CD4-positive, alpha-beta memory T cell (primary cell): ENCODE results near the gene GPAT3. TPM values are rescaled to one million over a fixed set of nuclear protein-coding genes. Genes with fewer than 3 reads are reported as not detected.
A peak's percentile ranks its signal among the peaks of the same experiment; 100 is the strongest.

Experiments
- CTCF ChIA-PET: fragments of 350-600 bp; sonication (Branson Sonifier 250); formaldehyde crosslinking; loops from one replicate; lab custom pipeline; 2021; ENCODE audit warnings: inconsistent platforms; ENCODE audit not compliant: partially characterized antibody; lab: Charles Lee
- POLR2A ChIA-PET: fragments of 350-600 bp; sonication (Branson Sonifier 250); formaldehyde crosslinking; loops from one replicate; lab custom pipeline; 2021; ENCODE audit not compliant: partially characterized antibody; lab: Charles Lee
- DNase-seq, 5 donors: peaks; one replicate each; pipeline versions ENCODE4 v3.0.0 to v3.0.0-alpha.2; 2020 to 2022; ENCODE audit warnings: mixed read lengths in 1 of 5
- H3K27ac ChIP-seq: one replicate; pipeline ENCODE4 v1.7.0; 2013; ENCODE audit warnings: low read depth, low read length
- H3K27me3 ChIP-seq: 2 replicates; pipeline ENCODE4 v1.7.0; 2013; ENCODE audit warnings: mild to moderate bottlenecking, low read length, moderate library complexity; ENCODE audit not compliant: insufficient read depth
- H3K36me3 ChIP-seq: 2 replicates; pipeline ENCODE4 v1.7.0; 2013; ENCODE audit warnings: mild to moderate bottlenecking, low read length, moderate library complexity; ENCODE audit not compliant: insufficient read depth
- H3K4me1 ChIP-seq: 2 replicates; pipeline ENCODE4 v1.7.0; 2013; ENCODE audit warnings: mild to moderate bottlenecking, low read length, moderate library complexity; ENCODE audit not compliant: insufficient read depth
- H3K4me3 ChIP-seq, 2 donors: one replicate each; pipeline ENCODE4 v1.7.0; 2013; ENCODE audit warnings: low read length in 2 of 2, mild to moderate bottlenecking in 1 of 2
- H3K9me3 ChIP-seq, 2 donors: one replicate each; pipeline ENCODE4 v1.7.0; 2013; ENCODE audit warnings: low read length in 2 of 2, control low read depth in 1 of 2; ENCODE audit not compliant: control insufficient read depth in 1 of 2
- H3K27ac Mint-ChIP-seq, 7 donors: one replicate each; pipeline ENCODE4 v1.8.0; 2020 to 2021; ENCODE audit warnings: mixed read lengths in 7 of 7, mild to moderate bottlenecking in 6 of 7, inconsistent platforms in 3 of 7, moderate library complexity in 3 of 7
- H3K27me3 Mint-ChIP-seq, 2 donors: one replicate each; pipeline ENCODE4 v1.8.0; 2020 to 2021; ENCODE audit warnings: mixed read lengths in 2 of 2
- H3K36me3 Mint-ChIP-seq, 2 donors: one replicate each; pipeline ENCODE4 v1.8.0; 2020 to 2021; ENCODE audit warnings: mixed read lengths in 2 of 2, inconsistent platforms in 1 of 2, mild to moderate bottlenecking in 1 of 2
- H3K4me1 Mint-ChIP-seq, 4 donors: one replicate each; pipeline ENCODE4 v1.8.0; 2020 to 2021; ENCODE audit warnings: mixed read lengths in 4 of 4, mild to moderate bottlenecking in 1 of 4
- H3K4me3 Mint-ChIP-seq, 8 donors: one replicate each; pipeline ENCODE4 v1.8.0; 2020 to 2021; ENCODE audit warnings: mixed read lengths in 8 of 8, mild to moderate bottlenecking in 7 of 8, moderate library complexity in 6 of 8, inconsistent platforms in 3 of 8
- H3K9me3 Mint-ChIP-seq, 8 donors: one replicate each; pipeline ENCODE4 v1.8.0; 2020 to 2021; ENCODE audit warnings: mixed read lengths in 8 of 8, mild to moderate bottlenecking in 5 of 8, inconsistent platforms in 3 of 8, moderate library complexity in 1 of 8
- intact Hi-C: fragments of 100-400 bp; cut with micrococcal nuclease; formaldehyde crosslinking; loops from one replicate; pipeline ENCODE4 v1.15.1; 2023
- polyA plus RNA-seq, 2 donors: library from polyadenylated mRNA; unstranded; fragments of 300-500 nt; fragmentation: Illumina TruSeq; gene quantifications; one replicate each; pipeline ENCODE4 v1.2.3, GENCODE V29; 2021
- total RNA-seq, 2 experiments: library from RNA; stranded (reverse); gene quantifications; one replicate each; pipeline ENCODE4 v1.2.3, GENCODE V29; 2021

GPAT3 gene
- total and polyA plus RNA-seq, 4 experiments from 2014 or later = 7.8 to 13.4 (median 10.2) TPM

DNA sequence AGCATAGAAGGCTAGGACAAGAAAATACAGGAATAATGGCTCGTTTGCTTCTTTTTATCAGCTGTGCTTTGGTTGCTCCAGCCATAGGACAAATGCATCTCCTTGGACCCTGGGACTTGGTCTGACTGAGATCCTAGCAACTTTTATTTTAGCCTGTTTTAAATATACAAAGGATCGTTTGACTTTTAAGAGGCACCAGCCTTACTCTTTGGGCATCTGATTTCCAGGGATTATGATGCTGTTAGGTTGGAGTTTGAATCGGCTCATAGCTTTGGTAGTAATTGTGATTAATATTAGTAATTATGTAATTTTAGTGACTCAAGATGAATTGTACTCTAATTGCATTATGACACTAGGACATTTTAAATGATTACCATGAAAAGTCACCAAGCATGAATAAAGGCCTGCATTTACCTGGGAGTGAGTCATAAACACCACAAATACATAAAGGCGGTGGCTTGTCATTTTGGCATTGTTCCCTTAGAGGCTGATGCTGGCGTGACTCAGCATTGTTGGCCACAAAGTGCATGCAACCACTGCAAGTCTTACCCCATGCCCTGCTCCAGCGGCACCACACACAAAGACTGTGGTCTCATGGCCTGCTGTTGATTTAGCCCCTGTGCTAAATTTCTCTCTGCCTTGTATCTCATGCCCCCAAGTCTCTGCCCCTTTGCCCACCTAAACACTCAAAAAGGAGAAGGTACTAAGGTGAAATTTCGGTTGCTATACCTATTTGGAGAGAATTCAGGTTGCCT lies 12.4 kb downstream of the GPAT3 start:
- H3K4me3 Mint-ChIP-seq = no peak overlapping the region
- intact Hi-C loops = loop anchor here (1.0 kb wide), 2 partner anchors 12 to 63 kb away; partner anchors contain the start of genes ABRAXAS1 and GPAT3

GRCh38 chr4:83552083-83552482 lies 16.2 kb downstream of the GPAT3 start:
- Histone ChIP-seq H3K36me3 (no peaks in the 10 kb centered on the region), H3K9me3 (no peaks in the 10 kb centered on the region), H3K4me1 (peaks cover 8% of the 10 kb centered on the region), H3K27ac (no peak overlapping the region), H3K27me3 (no peaks in the 10 kb centered on the region), H3K4me3 (no peak overlapping the region)
- DNase-seq = no peak
- H3K27me3 Mint-ChIP-seq = no peaks in the 10 kb centered on the region
- no peak overlapping the region for H3K27ac Mint-ChIP-seq
- intact Hi-C loops = no loop called here
- H3K4me3 Mint-ChIP-seq = no peak overlapping the region
- no peaks in the 10 kb centered on the region for H3K9me3 Mint-ChIP-seq
- peaks cover 0 to 14% (median 3%) of the 10 kb centered on the region in 4 donors for H3K4me1 Mint-ChIP-seq
- POLR2A ChIA-PET = no interaction called here
- CTCF ChIA-PET = no interaction called here
- H3K36me3 Mint-ChIP-seq = peaks cover 1 to 5% of the 10 kb centered on the region in 2 donors

More for the DNA sequence above, 12.4 kb downstream of the GPAT3 start:
- no peak overlapping the region for H3K4me3 ChIP-seq
- Mint-ChIP-seq H3K4me1 (peaks cover 0 to 14% (median 3%) of the 10 kb centered on the region in 4 donors), H3K9me3 (no peaks in the 10 kb centered on the region), H3K27ac (peak overlapping the region in 2 of 7 donors; percentile 28 to 70), H3K36me3 (peaks cover 5% of the 10 kb centered on the region in 2 donors), H3K27me3 (no peaks in the 10 kb centered on the region)
- ChIA-PET CTCF (interaction anchor here (0.9 to 1.1 kb wide), 3 partner anchors 17 to 96 kb away, joined by 3 read pairs; no protein-coding TSS in a partner anchor), POLR2A (no interaction called here)
- no peaks in the 10 kb centered on the region for H3K9me3 ChIP-seq
- H3K27ac ChIP-seq = no peak overlapping the region
- H3K27me3 ChIP-seq = no peaks in the 10 kb centered on the region
- no peaks in the 10 kb centered on the region for H3K36me3 ChIP-seq
- DNase-seq = peak; percentile 21 to 78 (median 40)
- H3K4me1 ChIP-seq = peaks cover 8% of the 10 kb centered on the region

DNA sequence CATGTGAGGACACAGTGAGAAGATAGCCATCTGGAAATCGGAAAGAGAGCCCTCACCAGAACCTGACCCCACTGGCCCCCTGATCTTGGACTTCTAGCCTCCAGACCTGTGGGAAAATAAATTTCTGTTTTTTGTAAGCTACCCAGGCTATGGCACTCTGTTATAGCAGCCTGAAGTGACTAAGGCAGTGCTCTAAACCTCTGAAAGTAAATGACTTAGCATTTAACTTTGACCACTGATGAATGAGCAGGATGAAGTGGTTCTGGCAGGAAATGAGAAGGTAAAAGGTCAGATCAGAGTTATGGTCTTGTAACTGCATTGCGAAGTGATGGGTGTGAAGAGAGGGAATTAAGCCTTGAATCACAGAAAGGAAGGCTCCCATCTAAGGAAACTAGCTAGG lies 17.0 kb downstream of the GPAT3 start:
- peak overlapping the region in 1 of 7 donors; percentile 0 for H3K27ac Mint-ChIP-seq
- H3K4me1 Mint-ChIP-seq = peaks cover 3 to 14% (median 4%) of the 10 kb centered on the region in 4 donors
- DNase-seq = no peak
- no peaks in the 10 kb centered on the region for H3K9me3 Mint-ChIP-seq
- intact Hi-C loops = no loop called here
- Histone ChIP-seq H3K36me3 (no peaks in the 10 kb centered on the region), H3K4me3 (no peak overlapping the region), H3K27ac (no peak overlapping the region), H3K4me1 (peaks cover 8% of the 10 kb centered on the region), H3K9me3 (no peaks in the 10 kb centered on the region), H3K27me3 (no peaks in the 10 kb centered on the region)
- H3K36me3 Mint-ChIP-seq = no peaks in the 10 kb centered on the region
- ChIA-PET CTCF (no interaction called here), POLR2A (no interaction called here)
- no peak overlapping the region for H3K4me3 Mint-ChIP-seq
- H3K27me3 Mint-ChIP-seq = no peaks in the 10 kb centered on the region

GRCh38 chr4:83556006-83556707 lies 20.2 kb downstream of the GPAT3 start:
- Mint-ChIP-seq H3K9me3 (no peaks in the 10 kb centered on the region), H3K4me1 (peaks cover 1 to 18% (median 10%) of the 10 kb centered on the region in 4 donors), H3K4me3 (no peak overlapping the region), H3K36me3 (no peaks in the 10 kb centered on the region), H3K27me3 (no peaks in the 10 kb centered on the region), H3K27ac (no peak overlapping the region)
- Histone ChIP-seq H3K4me3 (no peak overlapping the region), H3K36me3 (no peaks in the 10 kb centered on the region), H3K4me1 (no peaks in the 10 kb centered on the region), H3K9me3 (no peaks in the 10 kb centered on the region), H3K27ac (no peak overlapping the region), H3K27me3 (no peaks in the 10 kb centered on the region)
- no peak for DNase-seq
- POLR2A ChIA-PET = no interaction called here
- intact Hi-C loops = no loop called here
- CTCF ChIA-PET = interaction anchor here (1.0 kb wide), 1 partner anchor 89 kb away, joined by 4 read pairs; no protein-coding TSS in a partner anchor

DNA sequence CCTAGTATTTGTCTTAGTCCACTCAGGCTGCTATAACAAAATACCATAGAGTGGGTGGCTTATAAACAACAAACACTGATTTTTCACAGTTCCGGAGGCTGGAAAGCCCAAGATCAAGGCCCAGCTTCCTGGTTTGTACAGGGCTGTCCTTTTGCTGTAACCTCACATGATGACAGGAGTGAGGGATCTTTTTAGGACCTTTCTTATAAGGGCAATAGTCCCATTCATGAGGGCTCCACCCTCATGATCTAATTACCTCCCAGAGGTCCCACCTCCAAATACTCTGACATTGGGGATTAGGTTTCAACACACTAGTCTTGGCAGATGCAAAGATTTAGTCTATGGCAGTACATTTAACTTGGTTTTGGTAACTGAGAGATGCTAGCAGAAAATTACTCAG lies 20.9 kb downstream of the GPAT3 start:
- CTCF ChIA-PET = interaction anchor here (1.0 kb wide), 2 partner anchors 84 to 88 kb away, joined by 3 to 4 read pairs; no protein-coding TSS in a partner anchor

DNA sequence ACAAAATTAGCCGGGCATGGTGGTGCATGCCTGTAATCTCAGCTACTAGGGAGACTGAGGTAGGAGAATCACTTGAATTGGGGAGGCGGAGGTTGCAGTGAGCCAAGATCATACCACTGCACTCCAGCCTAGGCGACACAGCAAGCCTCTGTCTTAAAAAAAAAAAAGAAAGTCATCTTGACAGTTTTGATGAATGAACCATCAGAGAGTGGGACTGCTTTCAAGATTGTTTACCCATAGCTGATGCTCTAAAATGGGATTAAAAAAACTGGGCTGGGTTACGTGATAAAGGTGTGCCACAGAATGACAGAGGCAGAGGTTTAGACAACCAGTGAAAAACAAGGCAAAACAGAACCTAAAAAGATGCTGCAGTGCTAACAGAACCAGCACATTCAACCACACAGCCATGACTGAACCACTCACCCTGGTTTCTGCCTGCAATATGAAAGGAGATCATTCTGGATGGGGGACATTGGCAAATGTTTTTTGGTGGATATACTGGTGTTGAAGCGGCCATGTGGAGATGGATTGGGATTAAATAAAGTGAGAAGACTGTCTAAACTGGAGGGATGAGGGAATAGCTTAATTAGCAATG lies 22.2 kb downstream of the GPAT3 start:
- no peaks in the 10 kb centered on the region for H3K36me3 Mint-ChIP-seq
- H3K9me3 Mint-ChIP-seq = no peaks in the 10 kb centered on the region
- H3K27me3 Mint-ChIP-seq = no peaks in the 10 kb centered on the region
- H3K27ac Mint-ChIP-seq = peak overlapping the region in 2 of 7 donors; percentile 4 to 47
- ChIA-PET CTCF (interaction anchor here (0.7 to 1.0 kb wide), 2 partner anchors 11 to 83 kb away, joined by 3 read pairs; no protein-coding TSS in a partner anchor), POLR2A (no interaction called here)
- Histone ChIP-seq H3K4me1 (no peaks in the 10 kb centered on the region), H3K36me3 (no peaks in the 10 kb centered on the region), H3K27ac (no peak overlapping the region), H3K27me3 (no peaks in the 10 kb centered on the region), H3K4me3 (no peak overlapping the region), H3K9me3 (no peaks in the 10 kb centered on the region)
- H3K4me3 Mint-ChIP-seq = no peak overlapping the region
- DNase-seq = no peak
- intact Hi-C loops = no loop called here
- H3K4me1 Mint-ChIP-seq = peaks cover 1 to 15% (median 13%) of the 10 kb centered on the region in 4 donors

More for the DNA sequence above, 20.9 kb downstream of the GPAT3 start:
- Mint-ChIP-seq H3K27ac (peak overlapping the region in 1 of 7 donors; percentile 24), H3K4me3 (no peak overlapping the region), H3K4me1 (peaks cover 1 to 22% (median 13%) of the 10 kb centered on the region in 4 donors), H3K36me3 (no peaks in the 10 kb centered on the region), H3K27me3 (no peaks in the 10 kb centered on the region), H3K9me3 (no peaks in the 10 kb centered on the region)
- Histone ChIP-seq H3K27me3 (no peaks in the 10 kb centered on the region), H3K27ac (no peak overlapping the region), H3K36me3 (no peaks in the 10 kb centered on the region), H3K9me3 (no peaks in the 10 kb centered on the region), H3K4me3 (no peak overlapping the region), H3K4me1 (no peaks in the 10 kb centered on the region)
- POLR2A ChIA-PET = interaction anchor here (0.9 kb wide), 1 partner anchor 21 kb away, joined by 3 read pairs; the partner anchor contains the start of gene GPAT3
- DNase-seq = no peak
- intact Hi-C loops = no loop called here

DNA sequence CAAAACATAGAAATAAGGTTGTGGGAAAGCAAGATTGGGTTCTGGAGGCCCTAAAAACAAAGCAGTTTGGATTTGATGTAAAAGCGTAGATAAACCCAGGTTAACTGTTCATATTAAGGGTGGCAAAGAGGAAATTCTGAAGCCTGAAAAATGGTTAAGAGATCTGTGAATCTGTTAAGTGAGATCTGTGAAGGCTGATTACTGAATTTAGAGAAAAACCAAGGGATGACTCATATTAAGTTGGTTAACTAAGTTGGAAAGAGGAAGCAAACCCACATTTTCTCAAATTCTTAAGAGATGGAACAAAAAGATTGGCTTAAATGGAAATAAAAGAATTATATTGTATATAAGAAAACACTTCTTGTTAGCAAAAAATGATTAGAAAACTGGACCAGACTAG lies 22.8 kb downstream of the GPAT3 start:
- ChIA-PET CTCF (no interaction called here), POLR2A (no interaction called here)
- intact Hi-C loops = no loop called here
- no peaks in the 10 kb centered on the region for H3K36me3 ChIP-seq
- Mint-ChIP-seq H3K27ac (peak overlapping the region in 4 of 7 donors; percentile 0 to 47 (median 8)), H3K36me3 (no peaks in the 10 kb centered on the region), H3K4me1 (peaks cover 1 to 15% (median 13%) of the 10 kb centered on the region in 4 donors), H3K9me3 (no peaks in the 10 kb centered on the region), H3K4me3 (no peak overlapping the region), H3K27me3 (no peaks in the 10 kb centered on the region)
- no peaks in the 10 kb centered on the region for H3K27me3 ChIP-seq
- no peak for DNase-seq
- H3K27ac ChIP-seq = no peak overlapping the region
- no peaks in the 10 kb centered on the region for H3K4me1 ChIP-seq
- no peak overlapping the region for H3K4me3 ChIP-seq
- H3K9me3 ChIP-seq = no peaks in the 10 kb centered on the region
